ENCODE data around the gene PPP1R26. TPM values are rescaled to one million over a fixed set of nuclear protein-coding genes. Genes with fewer than 3 reads are reported as not detected.

Gene PPP1R26
- total RNA-seq, 1 experiment from 2014 or later = 46.9 TPM

- Histone ChIP-seq H3K4me2 (no peak overlapping the region), H3K9me2 (ENCODE audit: insufficient read depth) (no peaks in the 10 kb centered on the region), H3F3A (ENCODE audit: insufficient read depth, low read depth) (no peaks in the 10 kb centered on the region), H4K20me1 (ENCODE audit: insufficient read depth) (no peaks in the 10 kb centered on the region), H3K9me3 (ENCODE audit: insufficient read depth, low read depth) (no peaks in the 10 kb centered on the region), H3K4me3 (no peak overlapping the region), H3K27me3 (ENCODE audit: insufficient read depth, low read depth) (peaks cover 60% of the 10 kb centered on the region), H3K36me3 (ENCODE audit: low read depth) (no peaks in the 10 kb centered on the region), H3K79me2 (ENCODE audit: low read depth) (no peaks in the 10 kb centered on the region), H2AFZ (no peak overlapping the region), H3K27ac (no peak overlapping the region), H3K4me1 (replicated peaks; ENCODE audit: insufficient read depth) (no peaks in the 10 kb centered on the region)
- TF ChIP-seq CTCF (conservative IDR thresholded peaks at IDR 0.05) = no peak
- TF ChIP-seq EZH2 (IDR thresholded peaks at IDR 0.05; ENCODE audit: low read depth) = no peak
- intact Hi-C loops (cut with micrococcal nuclease; ENCODE audit: unreplicated experiment) = no loop called here
- DNase-seq = no peak
- BruUV-seq (replicated peaks) = no TSS peak
- ChIA-PET POLR2A (ENCODE audit: unreplicated experiment) (no interaction called here), CTCF (no interaction called here)
Measured at GRCh38 chr9:135521608-135522095, 42.1 kb downstream of the PPP1R26 start.

- Histone ChIP-seq H3K4me1 (replicated peaks; ENCODE audit: insufficient read depth) (no peaks in the 10 kb centered on the region), H3K27ac (no peak overlapping the region), H3K36me3 (ENCODE audit: low read depth) (no peaks in the 10 kb centered on the region), H3K79me2 (ENCODE audit: low read depth) (no peaks in the 10 kb centered on the region), H3K9me3 (ENCODE audit: insufficient read depth, low read depth) (no peaks in the 10 kb centered on the region), H2AFZ (no peak overlapping the region), H3K27me3 (ENCODE audit: insufficient read depth, low read depth) (peaks cover 62% of the 10 kb centered on the region), H4K20me1 (ENCODE audit: insufficient read depth) (no peaks in the 10 kb centered on the region), H3K9me2 (ENCODE audit: insufficient read depth) (no peaks in the 10 kb centered on the region), H3K4me3 (no peak overlapping the region), H3F3A (ENCODE audit: insufficient read depth, low read depth) (no peaks in the 10 kb centered on the region), H3K4me2 (no peak overlapping the region)
- ChIA-PET POLR2A (ENCODE audit: unreplicated experiment) (no interaction called here), CTCF (no interaction called here)
- DNase-seq = no peak
- no TSS peak for BruUV-seq (replicated peaks)
- intact Hi-C loops (cut with micrococcal nuclease; ENCODE audit: unreplicated experiment) = no loop called here
- TF ChIP-seq EZH2 (IDR thresholded peaks at IDR 0.05; ENCODE audit: low read depth) = no peak
- no peak for TF ChIP-seq CTCF (conservative IDR thresholded peaks at IDR 0.05)
Measured at GRCh38 chr9:135522137-135522877, 42.7 kb downstream of the PPP1R26 start.

GRCh38 chr9:135522931-135523330 is 43.3 kb downstream of the PPP1R26 start:
- Histone ChIP-seq H3K4me2 (no peak overlapping the region), H3K27ac (no peak overlapping the region), H3K36me3 (ENCODE audit: low read depth) (no peaks in the 10 kb centered on the region), H4K20me1 (ENCODE audit: insufficient read depth) (no peaks in the 10 kb centered on the region), H3K27me3 (ENCODE audit: insufficient read depth, low read depth) (peaks cover 56% of the 10 kb centered on the region), H3K4me3 (no peak overlapping the region), H3K4me1 (replicated peaks; ENCODE audit: insufficient read depth) (no peaks in the 10 kb centered on the region), H3K79me2 (ENCODE audit: low read depth) (no peaks in the 10 kb centered on the region), H3F3A (ENCODE audit: insufficient read depth, low read depth) (no peaks in the 10 kb centered on the region), H3K9me2 (ENCODE audit: insufficient read depth) (no peaks in the 10 kb centered on the region), H3K9me3 (ENCODE audit: insufficient read depth, low read depth) (no peaks in the 10 kb centered on the region), H2AFZ (no peak overlapping the region)
- intact Hi-C loops (cut with micrococcal nuclease; ENCODE audit: unreplicated experiment) = no loop called here
- BruUV-seq (replicated peaks) = no TSS peak
- TF ChIP-seq CTCF (conservative IDR thresholded peaks at IDR 0.05) (no peak), EZH2 (IDR thresholded peaks at IDR 0.05; ENCODE audit: low read depth) (no peak)
- POLR2A ChIA-PET (ENCODE audit: unreplicated experiment) = no interaction called here
- CTCF ChIA-PET = no interaction called here
- no peak for DNase-seq

Measured in PC-9 (cell line).